ENCODE measurements around the gene HAS3. TPM values are rescaled to one million over a fixed set of nuclear protein-coding genes. Genes with fewer than 3 reads are reported as not detected.

The HAS3 gene
- total RNA-seq, 1 experiment from 2014 or later, result 140 TPM

- TF ChIP-seq FOSL1 (IDR thresholded peaks at IDR 0.05; ENCODE audit: low read depth) (no peak), RAD21 (IDR thresholded peaks at IDR 0.05; ENCODE audit: low read depth) (no peak), CBX3 (IDR thresholded peaks at IDR 0.05; ENCODE audit: low read depth) (no peak)
Observed at GRCh38 chr16:69108064-69108904, 2.8 kb downstream of the HAS3 start (continued).

- peaks cover 21 to 64% of the 10 kb centered on the region in 2 experiments for H3K4me1 ChIP-seq (ENCODE audit: control insufficient read depth in 1 of 2, insufficient read depth in 2 of 2, low read length in 2 of 2)
- H3K4me2 ChIP-seq (ENCODE audit: low read length), result 0 out of 2 replicates have a peak overlapping the region, but pooled peaks have one; percentile 7
- RAD21 ChIA-PET (ENCODE audit: low non-redundant PET in 1 of 2, low total read pairs in 2 of 2, uncharacterized antibody in 2 of 2, unreplicated experiment in 2 of 2), result no interaction called here
- H4K20me1 ChIP-seq (ENCODE audit: insufficient read depth), result peaks cover 15% of the 10 kb centered on the region; the same call in 1 of the 2 replicates
- H3K9me2 ChIP-seq (ENCODE audit: insufficient read depth), result no peaks in the 10 kb centered on the region
- ATAC-seq (no peak), DNase-seq (ENCODE audit: low read depth, low spot score) (no peak)
- H3K27ac ChIP-seq (ENCODE audit: low read depth, low read length), result no peak overlapping the region
- H3K9ac ChIP-seq (ENCODE audit: low read length), result peak overlapping the region; percentile 91; the same call in 1 of the 2 replicates
- peaks cover 81% of the 10 kb centered on the region for H3K79me2 ChIP-seq (ENCODE audit: insufficient read depth, low read length)
- no peak overlapping the region for H3K4me3 ChIP-seq (replicated peaks in 1 of 2; ENCODE audit: low read depth in 1 of 2, low read length in 2 of 2)
- H3K27me3 ChIP-seq (ENCODE audit: insufficient read depth, low read length), result no peaks in the 10 kb centered on the region
- H3K36me3 ChIP-seq (ENCODE audit: control insufficient read depth in 1 of 2, insufficient read depth in 2 of 2, low read length in 2 of 2), result peaks cover 28 to 51% of the 10 kb centered on the region in 2 experiments; a peak in 3 of 4 replicates
- intact Hi-C loops (cut with micrococcal nuclease), result loop anchor here (5.0 kb wide), 2 partner anchors 187 to 262 kb away; no protein-coding TSS in a partner anchor
- H2AFZ ChIP-seq (ENCODE audit: low read depth, low read length, poor library complexity, severe bottlenecking), result no peak overlapping the region
- no peaks in the 10 kb centered on the region for H3K9me3 ChIP-seq (ENCODE audit: control insufficient read depth in 1 of 2, insufficient read depth in 1 of 2, low read depth in 1 of 2, low read length in 2 of 2)
- CTCF ChIA-PET, result interaction anchor here (1.5 kb wide), 1 partner anchor 9 kb away, joined by 5 read pairs; no protein-coding TSS in a partner anchor
- BruUV-seq (replicated peaks), result no TSS peak
- POLR2A ChIA-PET, result interaction anchor here (1.4 to 1.8 kb wide), 2 partner anchors 36 to 191 kb away, joined by 4 read pairs; no protein-coding TSS in a partner anchor
- TF ChIP-seq RAD21 (IDR thresholded peaks at IDR 0.05; ENCODE audit: low read depth) (no peak), CTCF (IDR thresholded peaks at IDR 0.05 in 2 of 3, conservative IDR thresholded peaks at IDR 0.05 in 1 of 3; ENCODE audit: borderline replicate concordance in 1 of 3, insufficient read depth in 1 of 3, low read depth in 2 of 3, low read length in 2 of 3) (no peak), EGR1 (IDR thresholded peaks at IDR 0.05; ENCODE audit: low read depth) (no peak), CBX3 (IDR thresholded peaks at IDR 0.05; ENCODE audit: low read depth) (no peak), REST (IDR thresholded peaks at IDR 0.05; ENCODE audit: low read depth) (no peak), SRF (IDR thresholded peaks at IDR 0.05; ENCODE audit: low read depth) (no peak), ZBTB33 (IDR thresholded peaks at IDR 0.05; ENCODE audit: extremely low read depth, insufficient replicate concordance, low read length) (no peak), MAX (IDR thresholded peaks at IDR 0.05) (no peak), ZNF274 (IDR thresholded peaks at IDR 0.05; ENCODE audit: low read depth, low read length) (no peak), ELF1 (IDR thresholded peaks at IDR 0.05; ENCODE audit: borderline replicate concordance, low read depth) (no peak), EZH2 (IDR thresholded peaks at IDR 0.05) (no peak), JUND (IDR thresholded peaks at IDR 0.05) (no peak), YY1 (IDR thresholded peaks at IDR 0.05; ENCODE audit: extremely low read depth, insufficient replicate concordance, low read depth, low read length) (no peak), SP1 (IDR thresholded peaks at IDR 0.05; ENCODE audit: low read depth) (no peak), ATF3 (IDR thresholded peaks at IDR 0.05) (no peak)
Observed at GRCh38 chr16:69108905-69109252, 3.4 kb downstream of the HAS3 start.

All from HCT116 (cell line).